Cardiac muscle cell (in vitro differentiated cells and primary cell): ENCODE results near the gene EFNA3. TPM values are rescaled to one million over a fixed set of nuclear protein-coding genes. Genes with fewer than 3 reads are reported as not detected.

Experiments used
- DNase-seq, 2 donors: peaks; one replicate each; pipeline versions ENCODE4 v3.0.0 to v3.0.0-alpha.2; 2010 to 2017; ENCODE audit warnings: low read depth in 1 of 2, low spot score in 1 of 2
- H3K27ac ChIP-seq: fragments of 200-600 bp; sonication (generic); 2 replicates; pipeline ENCODE4 v1.5.1; 2016
- H3K27me3 ChIP-seq: fragments of 200-600 bp; sonication (generic); 2 replicates; pipeline ENCODE4 v1.6.0; 2016; ENCODE audit warnings: control low read depth
- H3K36me3 ChIP-seq: fragments of 200-600 bp; sonication (generic); 2 replicates; pipeline ENCODE4 v1.5.1; 2016; ENCODE audit warnings: control low read depth
- H3K4me1 ChIP-seq: fragments of 200-600 bp; sonication (generic); 2 replicates; pipeline ENCODE4 v1.8.1; 2017; ENCODE audit warnings: low read depth, mild to moderate bottlenecking, mixed run types
- H3K4me3 ChIP-seq: fragments of 200-600 bp; sonication (generic); 2 replicates; pipeline ENCODE4 v1.5.1; 2016; ENCODE audit warnings: mild to moderate bottlenecking
- H3K9me3 ChIP-seq: fragments of 200-600 bp; sonication (generic); 2 replicates; pipeline ENCODE4 v1.5.1; 2017; ENCODE audit warnings: low read depth, mild to moderate bottlenecking, control low read depth
- CTCF ChIP-seq: IDR thresholded peaks from 2 replicates; pipeline ENCODE4 v1.5.1; 2012; ENCODE audit warnings: low read depth, mild to moderate bottlenecking, low read length
- polyA plus RNA-seq: library from polyadenylated mRNA; unstranded; fragments of >200 nt; fragmentation: Nextera tagmentation; extraction: Ambion mirVana; gene quantifications from 2 replicates; pipeline ENCODE4 v1.2.1, GENCODE V29; 2016
- total RNA-seq: library from RNA; depleted of rRNA; stranded (reverse); fragments of >200 nt; gene quantifications from 2 replicates; pipeline ENCODE4 v1.2.3, GENCODE V29; 2016

Gene EFNA3
- total and polyA plus RNA-seq, 2 experiments from 2014 or later, result 26.3 to 43.0 TPM

- Histone ChIP-seq H3K4me1 (peaks cover 13% of the 10 kb centered on the region), H3K36me3 (no peaks in the 10 kb centered on the region), H3K9me3 (no peaks in the 10 kb centered on the region), H3K27me3 (no peaks in the 10 kb centered on the region), H3K27ac (no peak overlapping the region), H3K4me3 (peak overlapping the region; percentile 91)
- TF ChIP-seq CTCF, result peak; percentile 70
- peak; percentile 60 to 80 for DNase-seq
These were observed 15.8 kb upstream of the EFNA3 start for GRCh38 chr1:155062702-155063411.

GRCh38 chr1:155063550-155064110 lies 15.0 kb upstream of the EFNA3 start, which contains the start of gene EFNA4:
TSS of gene EFNA4 (plus strand) at chr1:155063740. CDS start at chr1:155063824, 84 bp downstream.
- Histone ChIP-seq H3K9me3 (no peaks in the 10 kb centered on the region), H3K27me3 (no peaks in the 10 kb centered on the region), H3K27ac (peak within 1 kb of the TSS; percentile 90), H3K36me3 (no peaks in the 10 kb centered on the region), H3K4me1 (peaks cover 13% of the 10 kb centered on the region), H3K4me3 (peak within 1 kb of the TSS; percentile 91)
- TF ChIP-seq CTCF, result no peak
- peak; percentile 82 to 94 for DNase-seq

- H3K27me3 ChIP-seq, result no peaks in the 10 kb centered on the region
- DNase-seq, result peak in 1 of 2 donors; percentile 78
- H3K9me3 ChIP-seq, result no peaks in the 10 kb centered on the region
- TF ChIP-seq CTCF, result no peak
- no peaks in the 10 kb centered on the region for H3K36me3 ChIP-seq
- H3K4me1 ChIP-seq, result peaks cover 13% of the 10 kb centered on the region
- H3K4me3 ChIP-seq, result peak overlapping the region; percentile 91
- peak overlapping the region; percentile 90 for H3K27ac ChIP-seq
These were observed 14.4 kb upstream of the EFNA3 start for GRCh38 chr1:155064111-155064831.

- H3K27ac ChIP-seq, result no peak overlapping the region
These were observed 13.7 kb upstream of the EFNA3 start for GRCh38 chr1:155064832-155065429.

More at GRCh38 chr1:155064832-155065429, 13.7 kb upstream of the EFNA3 start:
- Histone ChIP-seq H3K36me3 (no peaks in the 10 kb centered on the region), H3K4me3 (peak overlapping the region; percentile 91), H3K27me3 (no peaks in the 10 kb centered on the region), H3K9me3 (no peaks in the 10 kb centered on the region), H3K4me1 (peaks cover 13% of the 10 kb centered on the region)
- DNase-seq, result no peak
- no peak for TF ChIP-seq CTCF
